HG03095 (cell line): ENCODE measurements around the gene EFCAB11.
A peak's percentile ranks its signal among the peaks of the same experiment; 100 is the strongest.

ENCODE experiments used
- ATAC-seq: cut with Tn5 transposase; IDR thresholded peaks from one replicate; pipeline ENCODE4 v1.9.1; 2021; ENCODE audit warnings: moderate library complexity; ENCODE audit not compliant: unreplicated experiment

Gene EFCAB11

GRCh38 chr14:89775946-89776345, 178.6 kb downstream of the EFCAB11 start:
- no peak for ATAC-seq

- ATAC-seq, result no peak
These were observed 179.4 kb downstream of the EFCAB11 start for GRCh38 chr14:89775151-89775550.

DNA sequence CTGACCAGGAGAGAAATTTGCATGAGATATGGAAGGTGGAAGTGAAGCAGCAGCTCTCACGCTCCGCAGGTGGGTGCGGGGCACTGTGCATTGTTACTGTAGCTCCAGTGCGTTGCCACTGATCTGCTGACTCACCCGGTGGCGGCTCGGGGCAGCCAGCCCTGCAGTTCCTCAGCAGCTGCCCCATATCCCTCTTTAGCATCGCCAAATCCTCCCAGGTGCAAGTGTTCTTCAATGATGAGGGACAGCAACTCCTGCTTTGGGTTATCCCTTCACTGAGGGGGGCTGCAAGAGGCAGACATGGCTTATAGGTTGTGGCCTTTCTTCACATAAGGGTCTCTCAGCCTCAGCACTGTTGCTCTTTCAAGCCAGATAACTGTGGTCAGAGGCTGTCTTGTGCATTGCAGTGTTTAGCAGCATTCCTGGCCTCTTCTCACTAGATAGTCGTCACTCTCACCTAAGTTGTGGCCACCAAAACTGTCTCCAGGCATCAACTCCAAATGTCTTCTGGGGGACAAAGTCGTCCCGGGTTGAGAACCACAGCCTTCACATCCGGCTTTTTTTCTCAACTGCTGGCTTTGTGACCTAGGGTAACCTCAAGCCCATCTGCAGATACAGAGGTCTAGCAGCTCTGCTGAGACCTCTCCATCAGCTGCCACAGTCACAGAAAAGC, 180.8 kb downstream of the EFCAB11 start:
- ATAC-seq, result peak; percentile 81

DNA sequence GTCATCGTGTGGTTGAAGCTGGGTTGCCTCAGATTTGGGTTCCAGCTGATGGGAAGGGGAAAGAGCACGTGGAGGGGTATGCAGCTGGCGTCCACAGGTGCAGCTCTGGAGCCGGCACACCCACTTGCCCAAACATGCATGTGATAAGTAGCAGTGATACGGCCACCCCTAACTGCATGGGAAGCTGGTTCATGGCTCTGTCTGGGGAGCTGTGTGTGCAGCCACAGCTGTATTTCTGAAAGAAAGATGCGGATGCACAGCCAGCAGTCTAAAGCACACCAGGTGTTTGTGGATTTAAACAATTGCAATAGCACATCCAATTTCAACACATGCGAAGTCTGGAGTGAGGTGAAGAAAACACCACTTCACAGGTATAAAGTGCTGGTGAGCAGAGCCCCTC, 181.4 kb downstream of the EFCAB11 start:
- ATAC-seq, result peak; percentile 54

DNA sequence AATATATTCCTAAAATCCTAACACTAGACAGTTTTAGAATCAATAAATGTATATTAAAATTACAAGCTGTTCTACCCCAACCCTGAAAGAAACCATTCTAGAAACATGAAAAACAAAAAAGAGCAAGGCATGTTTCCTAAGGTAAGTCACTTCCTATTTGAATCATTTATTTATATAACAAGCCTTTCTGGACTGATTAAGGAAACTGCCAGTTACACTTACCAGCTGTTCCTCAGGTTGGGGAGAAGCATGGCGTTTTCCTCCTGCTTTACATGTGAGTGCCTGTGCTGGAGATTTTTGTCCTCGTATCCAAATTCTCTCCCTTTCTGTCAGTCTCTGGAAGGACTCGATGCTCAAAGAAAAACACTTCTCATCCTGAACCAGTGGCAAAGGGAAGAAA, 183.3 kb downstream of the EFCAB11 start:
- no peak for ATAC-seq

DNA sequence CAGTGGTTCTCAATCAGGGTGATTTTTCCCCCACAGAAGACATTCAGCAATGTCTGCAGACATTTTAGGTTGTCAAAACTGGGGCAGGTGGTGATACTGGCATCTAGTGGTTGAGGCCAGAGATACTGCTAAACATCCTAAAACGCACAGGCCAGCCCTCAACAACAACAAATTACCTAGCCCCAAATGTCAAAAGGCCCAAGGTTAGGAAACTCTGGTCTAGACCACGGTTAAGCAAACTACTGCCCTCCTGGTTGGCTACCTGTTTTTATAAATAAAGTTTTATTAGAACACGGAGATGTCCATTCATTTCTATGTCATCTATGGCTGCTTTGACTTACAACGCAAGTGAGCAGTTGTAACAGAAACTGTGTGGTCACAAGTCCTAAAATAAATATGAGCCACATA, 186.7 kb downstream of the EFCAB11 start:
- peak; percentile 53 for ATAC-seq

- no peak for ATAC-seq
These were observed 187.4 kb downstream of the EFCAB11 start for GRCh38 chr14:89767131-89767530.

- no peak for ATAC-seq
These were observed 189.2 kb downstream of the EFCAB11 start for GRCh38 chr14:89765346-89765745.

- no peak for ATAC-seq
These were observed 194.4 kb downstream of the EFCAB11 start for GRCh38 chr14:89760086-89760485.

DNA sequence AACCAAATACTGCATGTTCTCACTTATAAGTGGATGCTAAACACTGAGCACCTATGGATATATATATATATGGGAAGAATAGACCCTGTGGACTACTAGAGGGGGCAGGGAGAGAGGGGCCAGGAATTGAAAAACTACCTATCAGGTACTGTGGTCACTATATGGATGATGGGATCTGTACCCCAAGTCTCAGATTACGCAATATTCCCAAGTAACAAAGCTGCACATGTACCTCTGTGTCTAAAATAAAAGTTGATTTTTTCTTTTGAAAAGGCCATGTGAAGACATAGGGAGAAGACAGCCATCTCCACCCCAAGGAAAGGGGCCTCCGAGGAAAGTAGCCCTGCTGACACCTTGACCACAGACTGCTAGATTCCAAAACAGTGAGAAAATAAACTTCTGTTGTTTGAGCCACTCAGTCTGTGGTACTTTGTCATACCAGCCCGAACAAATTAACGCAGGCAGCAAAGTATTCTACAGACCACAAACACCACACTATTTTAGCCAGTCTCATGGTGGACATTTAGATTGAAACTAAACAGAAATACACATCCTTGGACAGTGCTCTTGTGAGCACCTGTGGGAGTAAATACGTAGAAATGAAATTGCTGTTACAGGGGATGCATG, 197.1 kb downstream of the EFCAB11 start:
- no peak for ATAC-seq

DNA sequence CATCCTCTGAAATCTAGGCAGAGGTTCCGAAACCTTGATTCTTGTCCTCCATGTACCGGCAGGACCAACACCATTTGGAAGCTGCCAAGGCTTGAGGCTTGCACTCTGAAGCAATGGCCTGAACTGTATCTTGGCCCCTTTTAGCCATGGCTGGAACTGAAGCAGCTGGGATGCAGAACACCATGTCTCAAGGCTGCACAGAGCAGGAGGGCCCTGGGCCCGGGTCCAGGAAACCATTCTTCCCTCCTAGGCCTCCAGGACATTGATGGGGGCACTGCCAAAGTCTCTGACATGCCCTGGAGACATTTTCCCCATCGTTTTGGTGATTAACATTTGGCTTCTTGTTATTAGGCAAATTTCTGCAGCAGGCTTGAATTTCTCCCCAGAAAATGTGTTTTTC, 198.7 kb downstream of the EFCAB11 start:
- no peak for ATAC-seq

- no peak for ATAC-seq
These were observed 200.6 kb downstream of the EFCAB11 start for GRCh38 chr14:89753828-89754412.

DNA sequence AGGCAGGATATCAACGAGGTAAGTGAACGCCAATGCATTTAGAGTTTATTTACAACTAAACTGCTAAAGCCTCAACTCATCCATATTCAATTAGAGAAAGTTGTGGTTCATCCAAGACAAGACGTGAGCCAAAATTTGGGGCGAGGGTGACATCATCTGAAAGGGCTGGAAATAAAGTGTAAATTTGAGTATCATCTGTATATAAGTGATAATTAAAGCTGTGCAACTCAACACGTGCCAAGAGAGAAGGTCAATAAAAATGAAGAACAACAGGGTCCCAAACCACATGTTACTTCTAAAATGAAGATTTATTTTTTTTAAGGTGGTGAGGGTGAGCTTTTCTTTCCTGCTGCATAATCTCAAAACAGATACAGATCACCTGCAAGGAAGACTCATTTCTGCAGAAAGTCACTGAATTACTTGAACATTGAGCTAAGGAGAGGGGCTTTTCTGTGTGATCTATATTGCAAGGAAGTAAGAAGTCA, 203.6 kb downstream of the EFCAB11 start:
- no peak for ATAC-seq

DNA sequence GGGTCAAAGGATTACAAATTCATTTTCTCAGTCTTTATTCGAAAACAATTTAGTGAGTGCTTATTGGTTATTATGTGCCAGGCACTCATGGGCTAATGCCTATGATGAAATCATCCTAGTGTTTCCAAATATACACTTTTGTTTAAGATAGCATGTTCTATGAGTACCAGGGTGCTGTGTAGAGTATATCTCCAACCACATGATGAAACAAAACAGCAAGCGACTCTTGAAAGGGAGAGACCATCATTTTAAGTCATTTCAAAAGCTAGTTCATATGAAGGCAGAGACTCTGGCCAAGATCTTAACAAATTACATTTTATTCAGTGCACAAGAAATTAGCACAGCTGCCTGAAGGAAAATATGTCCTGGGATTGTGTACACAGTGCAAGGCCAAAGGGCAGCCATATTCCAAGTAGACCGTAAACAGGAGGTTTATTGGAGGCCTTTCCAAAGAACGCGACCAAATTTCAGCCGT, 204.2 kb downstream of the EFCAB11 start:
- no peak for ATAC-seq

DNA sequence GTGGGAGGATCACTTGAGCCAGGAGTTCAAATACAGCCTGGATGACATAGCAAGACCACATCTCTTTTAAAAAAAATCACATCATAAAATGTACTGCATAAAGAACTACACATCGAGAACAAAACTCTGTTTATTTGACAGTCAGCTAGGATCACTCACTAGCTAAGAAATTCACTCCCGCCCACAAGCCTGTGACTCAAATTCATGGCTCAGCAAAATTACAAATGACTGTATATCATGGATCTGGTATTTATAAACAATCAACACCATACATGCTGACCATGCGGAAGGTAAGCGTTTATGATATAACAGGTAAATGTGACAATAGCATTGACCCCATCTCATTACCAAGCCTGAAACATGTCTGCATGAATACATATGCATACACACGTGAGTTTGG, 206.5 kb downstream of the EFCAB11 start:
- no peak for ATAC-seq

- ATAC-seq, result no peak
These were observed 207.4 kb downstream of the EFCAB11 start for GRCh38 chr14:89747126-89747525.

DNA sequence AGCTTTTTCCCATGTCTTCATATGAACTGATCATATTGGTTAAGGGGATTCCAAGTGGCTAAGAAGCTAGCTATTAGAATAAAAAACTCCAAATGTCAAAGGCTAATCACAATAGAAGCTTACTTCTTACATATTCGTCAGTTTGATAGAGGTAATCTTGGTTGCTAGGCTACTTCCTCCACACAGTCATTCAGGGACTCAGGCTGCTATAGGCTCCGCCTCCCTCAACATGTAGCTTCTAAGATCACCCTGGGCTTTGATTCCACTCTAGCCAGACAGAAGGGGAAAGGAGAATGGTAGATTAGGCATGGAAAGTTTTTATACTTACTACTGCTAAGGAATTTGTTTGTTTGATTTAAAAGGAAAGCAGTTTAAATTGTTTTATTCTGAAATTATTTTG, 207.9 kb downstream of the EFCAB11 start:
- no peak for ATAC-seq

DNA sequence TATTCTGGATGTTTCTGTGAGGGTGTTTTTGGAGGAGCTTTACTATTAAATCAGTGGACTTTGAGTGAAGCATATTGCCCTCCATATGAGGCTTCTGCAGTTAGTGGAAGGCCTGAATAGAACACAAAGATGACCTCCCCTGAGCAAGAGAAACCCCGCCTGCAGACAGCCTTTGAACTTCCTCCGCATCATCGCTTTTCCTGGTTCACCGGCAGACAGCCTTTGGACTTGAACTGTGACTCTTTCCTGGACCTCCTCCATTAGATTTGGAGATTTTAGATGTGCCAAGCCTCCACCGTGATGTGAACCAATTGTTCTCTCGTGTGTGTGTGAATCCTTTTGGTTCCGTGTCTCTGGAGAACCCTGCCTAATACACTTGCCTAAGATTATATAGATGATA, 208.4 kb downstream of the EFCAB11 start:
- ATAC-seq, result no peak
